H1 (cell line): ENCODE measurements around the gene PQBP1. TPM values are rescaled to one million over a fixed set of nuclear protein-coding genes. Genes with fewer than 3 reads are reported as not detected.

Experiments used
- EGR1 ChIP-seq: IDR thresholded peaks from 2 replicates; pipeline ENCODE4 v1.6.1; 2011; ENCODE audit warnings: low read depth, low read length, borderline replicate concordance
- RBBP5 ChIP-seq: IDR thresholded peaks from 2 replicates; pipeline ENCODE4 v1.7.1; 2012; ENCODE audit warnings: low read depth, mild to moderate bottlenecking, inconsistent platforms, low read length, moderate library complexity, borderline replicate concordance
- RFX5 ChIP-seq: IDR thresholded peaks from 2 replicates; pipeline ENCODE4 v1.6.1; 2011; ENCODE audit warnings: low read depth, low read length, improper control_type of control experiment, borderline replicate concordance
- SP1 ChIP-seq: IDR thresholded peaks from 2 replicates; pipeline ENCODE4 v1.6.1; 2011; ENCODE audit warnings: low read depth, low read length
- polyA plus RNA-seq, 7 experiments: library from polyadenylated mRNA; depleted of rRNA in 3 of 7; stranded (reverse) in 5 of 7; unstranded in 2 of 7; fragments of >200 nt in 5 of 7; fragments of 200-250 nt in 2 of 7; gene quantifications; 1 replicate in 5 of 7; 2 replicates in 1 of 7; 4 replicates in 1 of 7; pipeline versions ENCODE4 v1.2.1 to v1.2.3, GENCODE V29; 2011 to 2013; ENCODE audit warnings: missing spikeins in 2 of 7, mixed read lengths in 2 of 7
- total RNA-seq: library from RNA; stranded (reverse); fragmentation: NEBNext Ultra II Directional; extraction: Animal tissue kit (Norgen Biotek cat#: 25700); gene quantifications from 2 replicates; pipeline ENCODE4 v1.2.1, GENCODE V29; 2021
- TF ChIP-seq, protein P1 (sequence below): IDR thresholded peaks from 2 replicates; pipeline ENCODE4 v1.6.1; 2012; ENCODE audit warnings: low read length, inconsistent platforms

PQBP1 gene
- total and polyA plus RNA-seq, 2 of the 8 experiments (the other 6 are each of a cell fraction or from before 2014, with no cell fraction given): 91.7 to 95.9 TPM

DNA sequence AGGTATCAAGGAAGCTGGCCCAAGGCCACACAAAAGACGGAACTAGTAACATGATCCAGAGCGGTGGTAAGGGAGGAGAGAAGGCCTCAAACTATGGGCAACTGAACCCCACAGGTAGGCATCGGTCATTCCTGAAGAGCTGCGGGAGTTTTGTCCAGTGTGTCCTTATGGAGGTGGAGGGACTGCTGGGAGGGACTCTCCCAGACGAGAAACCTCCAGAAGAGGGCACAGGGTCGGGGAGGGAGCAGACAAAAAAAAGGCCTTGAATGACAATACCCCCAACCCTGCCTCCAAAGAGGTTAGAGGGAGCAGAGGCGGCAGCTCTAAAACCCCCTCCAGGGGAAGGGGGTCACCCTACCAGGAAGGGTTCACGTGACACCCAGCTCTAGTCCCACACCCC is 6.5 kb downstream of the PQBP1 start (continued):
- TF ChIP-seq EGR1: no peak
- TF ChIP-seq, protein P1, sequence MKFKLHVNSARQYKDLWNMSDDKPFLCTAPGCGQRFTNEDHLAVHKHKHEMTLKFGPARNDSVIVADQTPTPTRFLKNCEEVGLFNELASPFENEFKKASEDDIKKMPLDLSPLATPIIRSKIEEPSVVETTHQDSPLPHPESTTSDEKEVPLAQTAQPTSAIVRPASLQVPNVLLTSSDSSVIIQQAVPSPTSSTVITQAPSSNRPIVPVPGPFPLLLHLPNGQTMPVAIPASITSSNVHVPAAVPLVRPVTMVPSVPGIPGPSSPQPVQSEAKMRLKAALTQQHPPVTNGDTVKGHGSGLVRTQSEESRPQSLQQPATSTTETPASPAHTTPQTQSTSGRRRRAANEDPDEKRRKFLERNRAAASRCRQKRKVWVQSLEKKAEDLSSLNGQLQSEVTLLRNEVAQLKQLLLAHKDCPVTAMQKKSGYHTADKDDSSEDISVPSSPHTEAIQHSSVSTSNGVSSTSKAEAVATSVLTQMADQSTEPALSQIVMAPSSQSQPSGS: no peak
- no peak for TF ChIP-seq RBBP5
- TF ChIP-seq RFX5: no peak
- TF ChIP-seq SP1: no peak
